ENCODE results near the gene HMCN2.

HMCN2 gene

GRCh38 chr9:130466537-130467217 lies 201.1 kb downstream of the HMCN2 start:
- DNase-seq (ENCODE audit: low read depth in 2 of 2), result no peak

GRCh38 chr9:130467316-130467715 lies 201.8 kb downstream of the HMCN2 start:
- DNase-seq (ENCODE audit: low read depth in 2 of 2), result no peak

GRCh38 chr9:130468566-130468965 lies 203.0 kb downstream of the HMCN2 start:
- no peak for DNase-seq (ENCODE audit: low read depth in 2 of 2)

GRCh38 chr9:130470269-130470668 lies 204.7 kb downstream of the HMCN2 start:
- DNase-seq (ENCODE audit: low read depth in 2 of 2), result no peak

- no peak for DNase-seq (ENCODE audit: low read depth in 2 of 2)
Measured at GRCh38 chr9:130470950-130471349, 205.4 kb downstream of the HMCN2 start.

- DNase-seq (ENCODE audit: low read depth in 2 of 2), result no peak
Measured at GRCh38 chr9:130471411-130472183, 206.0 kb downstream of the HMCN2 start.

- DNase-seq (ENCODE audit: low read depth in 2 of 2), result no peak
Measured at GRCh38 chr9:130472184-130472705, 206.7 kb downstream of the HMCN2 start.

- DNase-seq (ENCODE audit: low read depth in 2 of 2), result no peak
Measured at GRCh38 chr9:130473009-130473408, 207.4 kb downstream of the HMCN2 start.

- no peak for DNase-seq (ENCODE audit: low read depth in 2 of 2)
Measured at GRCh38 chr9:130473566-130473965, 208.0 kb downstream of the HMCN2 start.

- DNase-seq (ENCODE audit: low read depth in 2 of 2), result no peak
Measured at GRCh38 chr9:130474106-130474505, 208.5 kb downstream of the HMCN2 start.

- no peak for DNase-seq (ENCODE audit: low read depth in 2 of 2)
Measured at GRCh38 chr9:130476151-130476730, 210.7 kb downstream of the HMCN2 start.

GRCh38 chr9:130477564-130477963 lies 212.0 kb downstream of the HMCN2 start:
- no peak for DNase-seq (ENCODE audit: low read depth in 2 of 2)

- no peak for DNase-seq (ENCODE audit: low read depth in 2 of 2)
Measured at GRCh38 chr9:130478152-130478551, 212.6 kb downstream of the HMCN2 start.

- DNase-seq (ENCODE audit: low read depth in 2 of 2), result no peak
Measured at GRCh38 chr9:130478736-130479575, 213.4 kb downstream of the HMCN2 start.

- no peak for DNase-seq (ENCODE audit: low read depth in 2 of 2)
Measured at GRCh38 chr9:130479587-130479986, 214.0 kb downstream of the HMCN2 start.

- no peak for DNase-seq (ENCODE audit: low read depth in 2 of 2)
Measured at GRCh38 chr9:130480673-130481072, 215.1 kb downstream of the HMCN2 start.

GRCh38 chr9:130482463-130482862 lies 216.9 kb downstream of the HMCN2 start:
- DNase-seq (ENCODE audit: low read depth in 2 of 2), result no peak

GRCh38 chr9:130483371-130483971 lies 217.9 kb downstream of the HMCN2 start:
- no peak for DNase-seq (ENCODE audit: low read depth in 2 of 2)
